Measurements from ENCODE around the gene WT1.

- no peak for TF ChIP-seq SP1 (IDR thresholded peaks at IDR 0.05)
- no peak for TF ChIP-seq SP1 (CRISPR knock-in tag; IDR thresholded peaks at IDR 0.05)
- TF ChIP-seq, protein P1, sequence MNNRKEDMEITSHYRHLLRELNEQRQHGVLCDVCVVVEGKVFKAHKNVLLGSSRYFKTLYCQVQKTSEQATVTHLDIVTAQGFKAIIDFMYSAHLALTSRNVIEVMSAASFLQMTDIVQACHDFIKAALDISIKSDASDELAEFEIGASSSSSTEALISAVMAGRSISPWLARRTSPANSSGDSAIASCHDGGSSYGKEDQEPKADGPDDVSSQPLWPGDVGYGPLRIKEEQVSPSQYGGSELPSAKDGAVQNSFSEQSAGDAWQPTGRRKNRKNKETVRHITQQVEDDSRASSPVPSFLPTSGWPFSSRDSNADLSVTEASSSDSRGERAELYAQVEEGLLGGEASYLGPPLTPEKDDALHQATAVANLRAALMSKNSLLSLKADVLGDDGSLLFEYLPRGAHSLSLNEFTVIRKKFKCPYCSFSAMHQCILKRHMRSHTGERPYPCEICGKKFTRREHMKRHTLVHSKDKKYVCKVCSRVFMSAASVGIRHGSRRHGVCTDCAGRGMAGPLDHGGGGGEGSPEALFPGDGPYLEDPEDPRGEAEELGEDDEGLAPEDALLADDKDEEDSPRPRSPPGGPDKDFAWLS (CRISPR knock-in tag; IDR thresholded peaks at IDR 0.05; ENCODE audit: borderline replicate concordance), result no peak
- TF ChIP-seq, protein P2, sequence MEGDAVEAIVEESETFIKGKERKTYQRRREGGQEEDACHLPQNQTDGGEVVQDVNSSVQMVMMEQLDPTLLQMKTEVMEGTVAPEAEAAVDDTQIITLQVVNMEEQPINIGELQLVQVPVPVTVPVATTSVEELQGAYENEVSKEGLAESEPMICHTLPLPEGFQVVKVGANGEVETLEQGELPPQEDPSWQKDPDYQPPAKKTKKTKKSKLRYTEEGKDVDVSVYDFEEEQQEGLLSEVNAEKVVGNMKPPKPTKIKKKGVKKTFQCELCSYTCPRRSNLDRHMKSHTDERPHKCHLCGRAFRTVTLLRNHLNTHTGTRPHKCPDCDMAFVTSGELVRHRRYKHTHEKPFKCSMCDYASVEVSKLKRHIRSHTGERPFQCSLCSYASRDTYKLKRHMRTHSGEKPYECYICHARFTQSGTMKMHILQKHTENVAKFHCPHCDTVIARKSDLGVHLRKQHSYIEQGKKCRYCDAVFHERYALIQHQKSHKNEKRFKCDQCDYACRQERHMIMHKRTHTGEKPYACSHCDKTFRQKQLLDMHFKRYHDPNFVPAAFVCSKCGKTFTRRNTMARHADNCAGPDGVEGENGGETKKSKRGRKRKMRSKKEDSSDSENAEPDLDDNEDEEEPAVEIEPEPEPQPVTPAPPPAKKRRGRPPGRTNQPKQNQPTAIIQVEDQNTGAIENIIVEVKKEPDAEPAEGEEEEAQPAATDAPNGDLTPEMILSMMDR (CRISPR knock-in tag; IDR thresholded peaks at IDR 0.05), result no peak
- TF ChIP-seq ZNF737 (CRISPR knock-in tag; IDR thresholded peaks at IDR 0.05; ENCODE audit: borderline replicate concordance), result no peak
- no peak for TF ChIP-seq ZNF335 (CRISPR knock-in tag; IDR thresholded peaks at IDR 0.05)
- TF ChIP-seq ZNF317 (CRISPR knock-in tag; IDR thresholded peaks at IDR 0.05), result no peak
- TF ChIP-seq ZBTB21 (CRISPR knock-in tag; IDR thresholded peaks at IDR 0.05), result no peak
- TF ChIP-seq, protein P3, sequence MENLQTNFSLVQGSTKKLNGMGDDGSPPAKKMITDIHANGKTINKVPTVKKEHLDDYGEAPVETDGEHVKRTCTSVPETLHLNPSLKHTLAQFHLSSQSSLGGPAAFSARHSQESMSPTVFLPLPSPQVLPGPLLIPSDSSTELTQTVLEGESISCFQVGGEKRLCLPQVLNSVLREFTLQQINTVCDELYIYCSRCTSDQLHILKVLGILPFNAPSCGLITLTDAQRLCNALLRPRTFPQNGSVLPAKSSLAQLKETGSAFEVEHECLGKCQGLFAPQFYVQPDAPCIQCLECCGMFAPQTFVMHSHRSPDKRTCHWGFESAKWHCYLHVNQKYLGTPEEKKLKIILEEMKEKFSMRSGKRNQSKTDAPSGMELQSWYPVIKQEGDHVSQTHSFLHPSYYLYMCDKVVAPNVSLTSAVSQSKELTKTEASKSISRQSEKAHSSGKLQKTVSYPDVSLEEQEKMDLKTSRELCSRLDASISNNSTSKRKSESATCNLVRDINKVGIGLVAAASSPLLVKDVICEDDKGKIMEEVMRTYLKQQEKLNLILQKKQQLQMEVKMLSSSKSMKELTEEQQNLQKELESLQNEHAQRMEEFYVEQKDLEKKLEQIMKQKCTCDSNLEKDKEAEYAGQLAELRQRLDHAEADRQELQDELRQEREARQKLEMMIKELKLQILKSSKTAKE (CRISPR knock-in tag; IDR thresholded peaks at IDR 0.05; ENCODE audit: borderline replicate concordance), result no peak
- no peak for TF ChIP-seq ELF1 (CRISPR knock-in tag; IDR thresholded peaks at IDR 0.05)
- no peak for TF ChIP-seq SMC3 (IDR thresholded peaks at IDR 0.05; ENCODE audit: low read length)
- TF ChIP-seq, protein P4, sequence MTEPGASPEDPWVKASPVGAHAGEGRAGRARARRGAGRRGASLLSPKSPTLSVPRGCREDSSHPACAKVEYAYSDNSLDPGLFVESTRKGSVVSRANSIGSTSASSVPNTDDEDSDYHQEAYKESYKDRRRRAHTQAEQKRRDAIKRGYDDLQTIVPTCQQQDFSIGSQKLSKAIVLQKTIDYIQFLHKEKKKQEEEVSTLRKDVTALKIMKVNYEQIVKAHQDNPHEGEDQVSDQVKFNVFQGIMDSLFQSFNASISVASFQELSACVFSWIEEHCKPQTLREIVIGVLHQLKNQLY (CRISPR knock-in tag; IDR thresholded peaks at IDR 0.05), result no peak
- no peak for TF ChIP-seq NR1H2 (CRISPR knock-in tag; IDR thresholded peaks at IDR 0.05; ENCODE audit: borderline replicate concordance, low read depth)
- TF ChIP-seq, protein P5, sequence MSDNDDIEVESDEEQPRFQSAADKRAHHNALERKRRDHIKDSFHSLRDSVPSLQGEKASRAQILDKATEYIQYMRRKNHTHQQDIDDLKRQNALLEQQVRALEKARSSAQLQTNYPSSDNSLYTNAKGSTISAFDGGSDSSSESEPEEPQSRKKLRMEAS (IDR thresholded peaks at IDR 0.05), result no peak
- TF ChIP-seq POLR2AphosphoS5 (IDR thresholded peaks at IDR 0.05; ENCODE audit: low read depth, low read length), result no peak
Measured at GRCh38 chr11:32433914-32434355, 1.4 kb downstream of the WT1 start.

Data from HepG2 (cell line).